GM23248 (cell line): ENCODE data around the gene CHD9. TPM values are rescaled to one million over a fixed set of nuclear protein-coding genes. Genes with fewer than 3 reads are reported as not detected.
"Not testable (repeated sequence)": the region's sequence is repeated elsewhere in the genome, so short reads cannot be mapped to it uniquely, and the experiment has no call there.

Experiments
- DNase-seq: peaks from one replicate; pipeline ENCODE4 v3.0.0-alpha.2; 2015
- H2AFZ ChIP-seq: fragments of 200-600 bp; sonication (generic); 2 replicates; pipeline ENCODE4 v1.6.1; 2016; ENCODE audit warnings: antibody characterized with exemption
- H3F3A ChIP-seq: fragments of 200-600 bp; sonication (generic); 2 replicates; pipeline ENCODE4 v1.6.1; 2016; ENCODE audit warnings: mild to moderate bottlenecking, antibody characterized with exemption, mixed run types; ENCODE audit not compliant: insufficient read depth
- H3K27ac ChIP-seq: fragments of 200-600 bp; sonication (generic); 2 replicates; pipeline ENCODE4 v1.5.1; 2016; ENCODE audit warnings: mild to moderate bottlenecking
- H3K27me3 ChIP-seq: fragments of 200-600 bp; sonication (generic); replicated peaks from 2 replicates; pipeline ENCODE4 v1.6.1; 2016; ENCODE audit warnings: mild to moderate bottlenecking; ENCODE audit not compliant: insufficient read depth
- H3K36me3 ChIP-seq: fragments of 200-600 bp; sonication (generic); 2 replicates; pipeline ENCODE4 v1.6.1; 2016; ENCODE audit warnings: low read depth, mild to moderate bottlenecking
- H3K4me1 ChIP-seq: fragments of 200-600 bp; sonication (generic); 2 replicates; pipeline ENCODE4 v1.6.1; 2016; ENCODE audit warnings: mild to moderate bottlenecking; ENCODE audit not compliant: insufficient read depth
- H3K4me2 ChIP-seq: fragments of 200-600 bp; sonication (generic); one replicate; pipeline ENCODE4 v1.6.1; 2016; ENCODE audit warnings: mild to moderate bottlenecking; ENCODE audit not compliant: unreplicated experiment
- H3K4me3 ChIP-seq: fragments of 200-600 bp; sonication (generic); 2 replicates; pipeline ENCODE4 v1.5.1; 2016; ENCODE audit warnings: mild to moderate bottlenecking
- H3K79me2 ChIP-seq: fragments of 200-600 bp; sonication (generic); 2 replicates; pipeline ENCODE4 v1.6.1; 2016; ENCODE audit warnings: mild to moderate bottlenecking; ENCODE audit not compliant: insufficient read depth
- H3K9ac ChIP-seq: fragments of 200-600 bp; sonication (generic); 2 replicates; pipeline ENCODE4 v1.6.1; 2016; ENCODE audit warnings: mild to moderate bottlenecking
- H3K9me2 ChIP-seq: fragments of 200-600 bp; sonication (generic); 2 replicates; pipeline ENCODE4 v1.6.1; 2016; ENCODE audit warnings: mixed run types, mild to moderate bottlenecking, moderate library complexity; ENCODE audit not compliant: insufficient read depth
- H3K9me3 ChIP-seq: fragments of 200-600 bp; sonication (generic); one replicate; pipeline ENCODE4 v1.6.1; 2017; ENCODE audit warnings: low read depth
- H4K20me1 ChIP-seq: fragments of 200-600 bp; sonication (generic); 2 replicates; pipeline ENCODE4 v1.6.0; 2016; ENCODE audit not compliant: insufficient read depth
- EZH2 ChIP-seq: fragments of 200-600 bp; sonication (generic); IDR thresholded peaks from 2 replicates; pipeline ENCODE4 v1.6.1; 2018; ENCODE audit warnings: antibody characterized with exemption, mild to moderate bottlenecking; ENCODE audit not compliant: insufficient read depth, poor library complexity, severe bottlenecking
- EZH2phosphoT487 ChIP-seq: fragments of 200-600 bp; sonication (generic); IDR thresholded peaks from 2 replicates; pipeline ENCODE4 v1.6.1; 2018; ENCODE audit warnings: antibody characterized with exemption, moderate library complexity, mild to moderate bottlenecking, low read depth; ENCODE audit not compliant: insufficient read depth
- WGBS, 2 experiments: methylation state at CpG; one replicate each; pipeline ENCODE4 v1.1.6; 2015 to 2017; ENCODE audit warnings: low lambda C conversion rate in 2 of 2, low coverage in 1 of 2; ENCODE audit errors: missing lambda C conversion rate in 2 of 2; 5-methylcytosine and 5-hydroxymethylcytosine counted together
- in situ Hi-C: fragments of 300-500 bp; cut with MboI; formaldehyde crosslinking; loops from 2 replicates; pipeline ENCODE4 v1.15.0; 2020
- polyA plus RNA-seq: library from polyadenylated mRNA; unstranded; fragments of >200 nt; fragmentation: Nextera tagmentation; extraction: Ambion mirVana; gene quantifications from 2 replicates; pipeline ENCODE4 v1.2.1, GENCODE V29; 2016
- total RNA-seq: library from RNA; depleted of rRNA; stranded (reverse); fragments of >200 nt; shearing (Covaris generic); gene quantifications from 2 replicates; pipeline ENCODE4 v1.2.3, GENCODE V29; 2014

Gene CHD9
- total and polyA plus RNA-seq, 2 experiments from 2014 or later: 20.5 to 47.4 TPM

GRCh38 chr16:53304334-53304733 lies 249.5 kb downstream of the CHD9 start:
- Histone ChIP-seq H4K20me1 (no peaks in the 10 kb centered on the region), H3K79me2 (peaks cover 2% of the 10 kb centered on the region; the same call in 1 of the 2 replicates), H3K27me3 (no peaks in the 10 kb centered on the region), H3K9ac (no peak overlapping the region), H3K4me3 (no peak overlapping the region), H3K4me2 (no peak overlapping the region), H2AFZ (no peak overlapping the region), H3K36me3 (peaks cover 76% of the 10 kb centered on the region), H3F3A (no peaks in the 10 kb centered on the region; the same call in 1 of the 2 replicates), H3K27ac (no peak overlapping the region), H3K9me3 (no peaks in the 10 kb centered on the region), H3K4me1 (no peaks in the 10 kb centered on the region), H3K9me2 (no peaks in the 10 kb centered on the region)
- TF ChIP-seq EZH2: no peak
- TF ChIP-seq EZH2phosphoT487: no peak
- DNase-seq: no peak
- 78 to 83% methylated on average over 2 of the region's 2 CpGs for WGBS, 2 experiments
- in situ Hi-C loops: no loop called here

- no peak for TF ChIP-seq EZH2
- no peak for TF ChIP-seq EZH2phosphoT487
- H3K9me3 ChIP-seq: no peaks in the 10 kb centered on the region
- H3K4me3 ChIP-seq: no peak overlapping the region
- in situ Hi-C loops: no loop called here
- H3K4me2 ChIP-seq: no peak overlapping the region
- 98 to 100% methylated on average over 3 of the region's 3 CpGs for WGBS, 2 experiments
- peaks cover 72% of the 10 kb centered on the region for H3K36me3 ChIP-seq
- H3K27ac ChIP-seq: no peak overlapping the region
- no peaks in the 10 kb centered on the region for H3K9me2 ChIP-seq
- H4K20me1 ChIP-seq: no peaks in the 10 kb centered on the region
- no peak for DNase-seq
- no peaks in the 10 kb centered on the region; the same call in 1 of the 2 replicates for H3F3A ChIP-seq
- no peaks in the 10 kb centered on the region for H3K4me1 ChIP-seq
- no peak overlapping the region for H2AFZ ChIP-seq
- peaks cover 5% of the 10 kb centered on the region; the same call in 1 of the 2 replicates for H3K79me2 ChIP-seq
- H3K27me3 ChIP-seq: no peaks in the 10 kb centered on the region
- no peak overlapping the region for H3K9ac ChIP-seq
These were observed 251.0 kb downstream of the CHD9 start for GRCh38 chr16:53305743-53306142.

- H3K27ac ChIP-seq: no peak overlapping the region
- in situ Hi-C loops: no loop called here
- H3K4me1 ChIP-seq: no peaks in the 10 kb centered on the region
- TF ChIP-seq EZH2: no peak
- no peak overlapping the region for H3K4me3 ChIP-seq
- peaks cover 14% of the 10 kb centered on the region; the same call in 1 of the 2 replicates for H3K79me2 ChIP-seq
- no peaks in the 10 kb centered on the region for H4K20me1 ChIP-seq
- H3K27me3 ChIP-seq: no peaks in the 10 kb centered on the region
- no peak overlapping the region for H3K4me2 ChIP-seq
- DNase-seq: no peak
- no peak overlapping the region for H2AFZ ChIP-seq
- H3F3A ChIP-seq: peaks cover 4% of the 10 kb centered on the region; the same call in 1 of the 2 replicates
- H3K9me2 ChIP-seq: no peaks in the 10 kb centered on the region
- H3K9ac ChIP-seq: no peak overlapping the region
- WGBS, 2 experiments: 72 to 74% methylated on average over 3 of the region's 3 CpGs
- H3K9me3 ChIP-seq: no peaks in the 10 kb centered on the region
- peaks cover 87% of the 10 kb centered on the region for H3K36me3 ChIP-seq
These were observed 254.7 kb downstream of the CHD9 start for GRCh38 chr16:53309457-53309856.

DNA sequence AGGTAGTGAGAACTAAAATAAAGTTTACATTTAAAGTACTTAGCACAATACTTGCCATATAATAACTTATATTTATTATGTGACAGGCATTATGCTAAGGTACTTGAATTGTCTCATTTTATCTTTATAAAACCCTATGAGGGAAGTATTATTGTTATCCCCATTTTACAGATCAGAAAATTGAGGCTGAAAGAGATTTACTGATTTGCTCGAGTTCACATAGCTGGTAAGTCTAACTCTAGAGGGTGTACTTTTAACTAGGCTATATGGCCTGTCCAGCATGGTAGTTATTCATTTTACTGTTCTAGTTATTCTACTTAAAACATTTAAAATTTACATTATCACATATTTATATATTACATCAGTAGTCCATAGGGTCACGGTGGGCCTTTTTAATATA lies 266.2 kb downstream of the CHD9 start:
- H3K27me3 ChIP-seq: no peaks in the 10 kb centered on the region
- no peak overlapping the region for H3K4me2 ChIP-seq
- H3K9me2 ChIP-seq: no peaks in the 10 kb centered on the region
- no peak for TF ChIP-seq EZH2
- no peak for TF ChIP-seq EZH2phosphoT487
- no peaks in the 10 kb centered on the region for H3K79me2 ChIP-seq
- H3F3A ChIP-seq: peaks cover 9% of the 10 kb centered on the region; the same call in 1 of the 2 replicates
- DNase-seq: no peak
- no peak overlapping the region for H3K27ac ChIP-seq
- no peaks in the 10 kb centered on the region for H4K20me1 ChIP-seq
- peaks cover 72% of the 10 kb centered on the region for H3K36me3 ChIP-seq
- in situ Hi-C loops: no loop called here
- H2AFZ ChIP-seq: no peak overlapping the region
- H3K4me1 ChIP-seq: no peaks in the 10 kb centered on the region
- H3K4me3 ChIP-seq: no peak overlapping the region
- no peaks in the 10 kb centered on the region for H3K9me3 ChIP-seq
- no peak overlapping the region for H3K9ac ChIP-seq
- WGBS, 2 experiments: 96 to 97% methylated on average over 2 of the region's 2 CpGs

GRCh38 chr16:53323924-53324323 lies 269.1 kb downstream of the CHD9 start:
- H3K27ac ChIP-seq: no peak overlapping the region
- no peak overlapping the region for H3K9ac ChIP-seq
- DNase-seq: no peak
- H3K79me2 ChIP-seq: no peaks in the 10 kb centered on the region
- TF ChIP-seq EZH2phosphoT487 (no peak), EZH2 (no peak)
- 0 out of 2 replicates have a peak, but pooled peaks cover 4% of the 10 kb centered on the region for H4K20me1 ChIP-seq
- in situ Hi-C loops: no loop called here
- no peak overlapping the region for H3K4me3 ChIP-seq
- H3K4me1 ChIP-seq: no peaks in the 10 kb centered on the region
- no peak overlapping the region for H3K4me2 ChIP-seq
- peaks cover 8% of the 10 kb centered on the region; the same call in 1 of the 2 replicates for H3F3A ChIP-seq
- H3K9me2 ChIP-seq: no peaks in the 10 kb centered on the region
- peaks cover 69% of the 10 kb centered on the region for H3K36me3 ChIP-seq
- H2AFZ ChIP-seq: no peak overlapping the region
- no peaks in the 10 kb centered on the region for H3K9me3 ChIP-seq
- H3K27me3 ChIP-seq: no peaks in the 10 kb centered on the region
- WGBS, 2 experiments: 97 to 100% methylated on average over 5 of the region's 5 CpGs

GRCh38 chr16:53330991-53331390 lies 276.2 kb downstream of the CHD9 start:
- WGBS, 2 experiments: 84 to 100% methylated on average over 3 of the region's 3 CpGs
- H3K27ac ChIP-seq, H3K9me2 ChIP-seq: not testable (repeated sequence)

More at GRCh38 chr16:53330991-53331390, 276.2 kb downstream of the CHD9 start:
- H3K27me3 ChIP-seq, H3K9ac ChIP-seq, H3K4me1 ChIP-seq, DNase-seq, H4K20me1 ChIP-seq, H3K79me2 ChIP-seq, H3K4me3 ChIP-seq, H3K4me2 ChIP-seq, H2AFZ ChIP-seq, H3K9me3 ChIP-seq, in situ Hi-C loops: not testable (repeated sequence)
- peaks cover 18% of the 10 kb centered on the region; the same call in 1 of the 2 replicates for H3F3A ChIP-seq
- peaks cover 21% of the 10 kb centered on the region for H3K36me3 ChIP-seq
